HepG2 (cell line): ENCODE data around the gene U2AF1L4. TPM values are rescaled to one million over a fixed set of nuclear protein-coding genes. Genes with fewer than 3 reads are reported as not detected.
A peak's percentile ranks its signal among the peaks of the same experiment; 100 is the strongest.

Experiments used
- AKAP8 ChIP-seq: sonication (generic); formaldehyde crosslinking; IDR thresholded peaks from 2 replicates; pipeline ENCODE4 v1.5.1; 2020; ENCODE audit warnings: mild to moderate bottlenecking, missing genetic modification reagents
- CCAR2 ChIP-seq: fragments of 200-400 bp; formaldehyde crosslinking; optimal IDR thresholded peaks from 2 replicates; pipeline ENCODE3; 2018; ENCODE audit warnings: low read depth, mild to moderate bottlenecking, low read length, moderate library complexity
- EHMT2 ChIP-seq: fragments of 200-600 bp; sonication (generic); IDR thresholded peaks from 2 replicates; pipeline ENCODE4 v1.7.0; 2017; ENCODE audit warnings: antibody characterized with exemption, low read depth, low read length, borderline replicate concordance
- ETV6 ChIP-seq: sonication (generic); formaldehyde crosslinking; conservative IDR thresholded peaks from 2 replicates; pipeline ENCODE4 v1.4.0; 2020; ENCODE audit warnings: missing genetic modification reagents
- NFYB ChIP-seq: sonication (generic); formaldehyde crosslinking; IDR thresholded peaks from 2 replicates; pipeline ENCODE4 v1.4.0; 2020; ENCODE audit warnings: missing genetic modification reagents
- NKX3-1 ChIP-seq: sonication (generic); formaldehyde crosslinking; IDR thresholded peaks from 2 replicates; pipeline ENCODE4 v1.5.0; 2020; ENCODE audit warnings: missing genetic modification reagents
- SIN3B ChIP-seq: fragments of 150-350 bp; IDR thresholded peaks from 2 replicates; pipeline ENCODE4 v1.6.1; 2014; ENCODE audit warnings: low read length
- SP4 ChIP-seq: sonication (generic); formaldehyde crosslinking; IDR thresholded peaks from 2 replicates; pipeline ENCODE4 v1.8.1; 2023; ENCODE audit warnings: mild to moderate bottlenecking, missing genetic modification reagents
- STAT5B ChIP-seq: sonication (generic); formaldehyde crosslinking; IDR thresholded peaks from 2 replicates; pipeline ENCODE4 v1.4.0; 2020; ENCODE audit warnings: missing genetic modification reagents
- TMF1 ChIP-seq: sonication (generic); formaldehyde crosslinking; IDR thresholded peaks from 2 replicates; pipeline ENCODE4 v1.8.1; 2022; ENCODE audit warnings: low read depth, missing genetic modification reagents
- TRIM22 ChIP-seq: fragments of 450-650 bp; IDR thresholded peaks from 2 replicates; pipeline ENCODE4 v1.6.1; 2017
- XBP1 ChIP-seq: sonication (generic); formaldehyde crosslinking; IDR thresholded peaks from 2 replicates; pipeline ENCODE4 v1.5.0; 2020; ENCODE audit warnings: missing genetic modification reagents
- ZBTB49 ChIP-seq: sonication (generic); formaldehyde crosslinking; IDR thresholded peaks from 2 replicates; pipeline ENCODE4 v1.4.0; 2020; ENCODE audit warnings: missing genetic modification reagents, borderline replicate concordance
- ZNF235 ChIP-seq: sonication (generic); formaldehyde crosslinking; IDR thresholded peaks from 2 replicates; pipeline ENCODE4 v1.8.1; 2023; ENCODE audit warnings: mild to moderate bottlenecking, missing genetic modification reagents, borderline replicate concordance
- ZNF280D ChIP-seq: sonication (generic); formaldehyde crosslinking; IDR thresholded peaks from 2 replicates; pipeline ENCODE4 v1.5.1; 2020; ENCODE audit warnings: mild to moderate bottlenecking, missing genetic modification reagents
- ZNF556 ChIP-seq: sonication (generic); formaldehyde crosslinking; IDR thresholded peaks from 2 replicates; pipeline ENCODE4 v1.4.0; 2020; ENCODE audit warnings: mild to moderate bottlenecking, missing genetic modification reagents, borderline replicate concordance
- ZNF570 ChIP-seq: sonication (generic); formaldehyde crosslinking; IDR thresholded peaks from 2 replicates; pipeline ENCODE4 v1.4.0; 2020; ENCODE audit warnings: mild to moderate bottlenecking, missing genetic modification reagents, borderline replicate concordance
- ZNF598 ChIP-seq: sonication (generic); formaldehyde crosslinking; IDR thresholded peaks from 2 replicates; pipeline ENCODE4 v1.5.1; 2020; ENCODE audit warnings: mild to moderate bottlenecking, missing genetic modification reagents, borderline replicate concordance
- ZNF607 ChIP-seq: sonication (generic); formaldehyde crosslinking; IDR thresholded peaks from 2 replicates; pipeline ENCODE4 v1.5.1; 2020; ENCODE audit warnings: missing genetic modification reagents, mild to moderate bottlenecking, borderline replicate concordance
- ZNF691 ChIP-seq: sonication (generic); formaldehyde crosslinking; IDR thresholded peaks from 2 replicates; pipeline ENCODE4 v1.4.0; 2020; ENCODE audit warnings: missing genetic modification reagents, low read depth, mild to moderate bottlenecking, borderline replicate concordance
- polyA plus RNA-seq, 8 experiments: library from polyadenylated mRNA; depleted of rRNA in 3 of 8; stranded (reverse) in 7 of 8; unstranded in 1 of 8; fragments of >200 nt; fragmentation: Illumina TruSeq in 4 of 8; extraction: Trizol in 4 of 8; gene quantifications; 2 replicates each; pipeline versions ENCODE4 v1.2.1 to v1.2.3, GENCODE V29; 2011 to 2016; ENCODE audit warnings: low read depth in 4 of 8, missing spikeins in 1 of 8, mixed read lengths in 1 of 8; ENCODE audit not compliant: insufficient read depth in 1 of 8
- total RNA-seq, 5 experiments: library from RNA; depleted of rRNA; stranded (reverse); fragments of >200 nt; fragmentation: Illumina TruSeq; extraction: Trizol; gene quantifications; 2 replicates each; pipeline ENCODE4 v1.2.3, GENCODE V29; 2016; ENCODE audit warnings: low read depth in 1 of 5

Gene U2AF1L4
- total and polyA plus RNA-seq, 2 of the 13 experiments (the other 11 are each of a cell fraction or from before 2014, with no cell fraction given), result 7.9 to 15.4 TPM

GRCh38 chr19:35745328-35746086, at the start of gene U2AF1L4, which contains the start of gene PSENEN (continued):
- TF ChIP-seq AKAP8 (CRISPR knock-in tag) (no peak), ZNF280D (CRISPR knock-in tag) (no peak), ZNF556 (CRISPR knock-in tag) (peak; percentile 33; the same call in 1 of the 2 replicates), ZNF570 (CRISPR knock-in tag) (no peak), EHMT2 (no peak), SIN3B (peak; percentile 31; the same call in 1 of the 2 replicates), NFYB (CRISPR knock-in tag) (no peak), ZNF691 (no peak), ZNF598 (CRISPR knock-in tag) (peak; percentile 63; the same call in 1 of the 2 replicates), SP4 (CRISPR knock-in tag) (peak; percentile 31; the same call in 1 of the 2 replicates), ZNF607 (no peak), ZBTB49 (CRISPR knock-in tag) (no peak), XBP1 (no peak), CCAR2 (no peak), ETV6 (CRISPR knock-in tag) (no peak), TRIM22 (no peak), ZNF235 (CRISPR knock-in tag) (no peak), TMF1 (CRISPR knock-in tag) (no peak), NKX3-1 (no peak), STAT5B (CRISPR knock-in tag) (no peak)
